Measurements from ENCODE around the gene DIPK1B. TPM values are rescaled to one million over a fixed set of nuclear protein-coding genes. Genes with fewer than 3 reads are reported as not detected.

DIPK1B gene
- total RNA-seq, 6 experiments from 2014 or later: not detected

- peaks cover 16% of the 10 kb centered on the region for H3K27me3 Mint-ChIP-seq (ENCODE audit: insufficient read depth)
- DNase-seq: no peak
- H3K4me1 Mint-ChIP-seq (ENCODE audit: low read depth): peaks cover 35% of the 10 kb centered on the region
- peaks cover 5% of the 10 kb centered on the region; the same call in 1 of the 2 replicates for H3K9me3 Mint-ChIP-seq
- H3K36me3 Mint-ChIP-seq (ENCODE audit: low read depth): peaks cover 29% of the 10 kb centered on the region
- TF ChIP-seq, protein P1, sequence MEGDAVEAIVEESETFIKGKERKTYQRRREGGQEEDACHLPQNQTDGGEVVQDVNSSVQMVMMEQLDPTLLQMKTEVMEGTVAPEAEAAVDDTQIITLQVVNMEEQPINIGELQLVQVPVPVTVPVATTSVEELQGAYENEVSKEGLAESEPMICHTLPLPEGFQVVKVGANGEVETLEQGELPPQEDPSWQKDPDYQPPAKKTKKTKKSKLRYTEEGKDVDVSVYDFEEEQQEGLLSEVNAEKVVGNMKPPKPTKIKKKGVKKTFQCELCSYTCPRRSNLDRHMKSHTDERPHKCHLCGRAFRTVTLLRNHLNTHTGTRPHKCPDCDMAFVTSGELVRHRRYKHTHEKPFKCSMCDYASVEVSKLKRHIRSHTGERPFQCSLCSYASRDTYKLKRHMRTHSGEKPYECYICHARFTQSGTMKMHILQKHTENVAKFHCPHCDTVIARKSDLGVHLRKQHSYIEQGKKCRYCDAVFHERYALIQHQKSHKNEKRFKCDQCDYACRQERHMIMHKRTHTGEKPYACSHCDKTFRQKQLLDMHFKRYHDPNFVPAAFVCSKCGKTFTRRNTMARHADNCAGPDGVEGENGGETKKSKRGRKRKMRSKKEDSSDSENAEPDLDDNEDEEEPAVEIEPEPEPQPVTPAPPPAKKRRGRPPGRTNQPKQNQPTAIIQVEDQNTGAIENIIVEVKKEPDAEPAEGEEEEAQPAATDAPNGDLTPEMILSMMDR (IDR thresholded peaks at IDR 0.05): no peak
- no peak overlapping the region for H3K4me3 Mint-ChIP-seq
- H3K27ac Mint-ChIP-seq: no peak overlapping the region
Measured at GRCh38 chr9:136722969-136723356, 10.6 kb downstream of the DIPK1B start.

GRCh38 chr9:136723362-136723976 is 11.1 kb downstream of the DIPK1B start:
- Mint-ChIP-seq H3K4me1 (ENCODE audit: low read depth) (peaks cover 35% of the 10 kb centered on the region), H3K27me3 (ENCODE audit: insufficient read depth) (peaks cover 14% of the 10 kb centered on the region), H3K36me3 (ENCODE audit: low read depth) (peaks cover 29% of the 10 kb centered on the region), H3K27ac (no peak overlapping the region; the same call in 1 of the 2 replicates), H3K9me3 (peaks cover 5% of the 10 kb centered on the region; the same call in 1 of the 2 replicates), H3K4me3 (no peak overlapping the region)
- TF ChIP-seq, protein P1 (IDR thresholded peaks at IDR 0.05): no peak
- no peak for DNase-seq

GRCh38 chr9:136723989-136724388 is 11.6 kb downstream of the DIPK1B start:
- Mint-ChIP-seq H3K9me3 (peaks cover 5% of the 10 kb centered on the region; the same call in 1 of the 2 replicates), H3K4me1 (ENCODE audit: low read depth) (peaks cover 35% of the 10 kb centered on the region)

DNA sequence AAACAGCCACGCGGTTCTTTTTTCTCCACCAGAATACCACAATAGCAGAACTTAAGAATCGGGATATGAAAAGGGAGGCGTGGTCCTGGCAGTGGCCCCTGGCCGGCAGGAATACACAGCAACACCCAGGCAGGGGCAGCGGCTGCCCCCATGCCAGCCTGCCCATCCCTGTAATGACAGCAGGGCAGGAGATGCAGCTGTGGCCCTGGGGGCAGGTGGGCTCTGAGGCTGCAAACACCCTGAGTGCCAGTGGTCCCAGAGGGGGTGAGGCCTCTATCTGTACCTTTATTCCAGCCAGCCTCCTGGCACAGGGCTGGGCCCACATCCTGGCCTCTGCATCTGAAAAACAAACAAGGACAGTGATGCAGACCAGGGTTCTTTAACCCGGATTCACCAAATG is 12.4 kb downstream of the DIPK1B start:
- peaks cover 14% of the 10 kb centered on the region for H3K27me3 Mint-ChIP-seq (ENCODE audit: insufficient read depth)
- TF ChIP-seq, protein P1 (IDR thresholded peaks at IDR 0.05): no peak
- peaks cover 29% of the 10 kb centered on the region for H3K36me3 Mint-ChIP-seq (ENCODE audit: low read depth)
- H3K27ac Mint-ChIP-seq: no peak overlapping the region
- no peak for DNase-seq
- peaks cover 40% of the 10 kb centered on the region for H3K4me1 Mint-ChIP-seq (ENCODE audit: low read depth)
- H3K4me3 Mint-ChIP-seq: no peak overlapping the region
- peaks cover 5% of the 10 kb centered on the region; the same call in 1 of the 2 replicates for H3K9me3 Mint-ChIP-seq

More at GRCh38 chr9:136723989-136724388, 11.6 kb downstream of the DIPK1B start:
- Mint-ChIP-seq H3K36me3 (ENCODE audit: low read depth) (peaks cover 29% of the 10 kb centered on the region), H3K27me3 (ENCODE audit: insufficient read depth) (peaks cover 14% of the 10 kb centered on the region), H3K27ac (no peak overlapping the region), H3K4me3 (no peak overlapping the region; the same call in 1 of the 2 replicates)
- TF ChIP-seq, protein P1 (IDR thresholded peaks at IDR 0.05): no peak
- no peak for DNase-seq

GRCh38 chr9:136725612-136726011 is 13.2 kb downstream of the DIPK1B start:
- H3K4me3 Mint-ChIP-seq: peak overlapping the region; percentile 99
- H3K4me1 Mint-ChIP-seq (ENCODE audit: low read depth): peaks cover 44% of the 10 kb centered on the region
- H3K36me3 Mint-ChIP-seq (ENCODE audit: low read depth): peaks cover 29% of the 10 kb centered on the region
- H3K27me3 Mint-ChIP-seq (ENCODE audit: insufficient read depth): peaks cover 14% of the 10 kb centered on the region
- TF ChIP-seq, protein P1 (IDR thresholded peaks at IDR 0.05): no peak
- DNase-seq: no peak
- no peak overlapping the region for H3K27ac Mint-ChIP-seq
- H3K9me3 Mint-ChIP-seq: peaks cover 5% of the 10 kb centered on the region; the same call in 1 of the 2 replicates
